Lower leg skin (tissue), 4 donors: ENCODE data around the gene COBL. TPM values are rescaled to one million over a fixed set of nuclear protein-coding genes. Genes with fewer than 3 reads are reported as not detected.

Source experiments
- DNase-seq, 2 donors: peaks; one replicate each; pipeline ENCODE4 v3.0.0-alpha.2; 2019; ENCODE audit warnings: low spot score in 2 of 2
- H3K4me3 ChIP-seq: fragments of 200-600 bp; sonication (generic); 2 replicates; pipeline ENCODE4 v1.5.1; 2017; ENCODE audit warnings: mild to moderate bottlenecking, low read depth; ENCODE audit not compliant: poor library complexity, severe bottlenecking
- POLR2A ChIP-seq, 2 donors: fragments of 450-650 bp; IDR thresholded peaks; one replicate each; pipeline ENCODE4 v1.6.1; 2016 to 2017; ENCODE audit warnings: antibody characterized with exemption in 2 of 2, mild to moderate bottlenecking in 1 of 2, moderate library complexity in 1 of 2
- WGBS, 2 donors: methylation state at CpG; one replicate each; pipeline ENCODE4 v1.1.5; 2018; 5-methylcytosine and 5-hydroxymethylcytosine counted together
- intact Hi-C: fragments of 100-400 bp; cut with DNase I; formaldehyde crosslinking; loops from one replicate; pipeline ENCODE4 v1.15.0; 2023; ENCODE audit warnings: low total_unique reads
- total RNA-seq, 4 donors: library from RNA; depleted of rRNA; stranded (reverse); fragments of >200 nt; gene quantifications; one replicate each; pipeline ENCODE4 v1.1.0, GENCODE V29; 2016
- TF ChIP-seq, protein P1 (sequence below), 3 donors: fragments of 450-650 bp; IDR thresholded peaks; one replicate each; pipeline ENCODE4 v1.5.1; 2016; ENCODE audit warnings: antibody characterized with exemption in 3 of 3, mild to moderate bottlenecking in 3 of 3, moderate library complexity in 2 of 3

The COBL gene
- total RNA-seq, 4 donors from 2014 or later: 40.2 to 94.1 (median 66.5) TPM

GRCh38 chr7:51312951-51313737 lies 3.5 kb downstream of the COBL start:
- 87 to 88% methylated on average over 5 of the region's 5 CpGs for WGBS, 2 donors
- TF ChIP-seq, protein P1, sequence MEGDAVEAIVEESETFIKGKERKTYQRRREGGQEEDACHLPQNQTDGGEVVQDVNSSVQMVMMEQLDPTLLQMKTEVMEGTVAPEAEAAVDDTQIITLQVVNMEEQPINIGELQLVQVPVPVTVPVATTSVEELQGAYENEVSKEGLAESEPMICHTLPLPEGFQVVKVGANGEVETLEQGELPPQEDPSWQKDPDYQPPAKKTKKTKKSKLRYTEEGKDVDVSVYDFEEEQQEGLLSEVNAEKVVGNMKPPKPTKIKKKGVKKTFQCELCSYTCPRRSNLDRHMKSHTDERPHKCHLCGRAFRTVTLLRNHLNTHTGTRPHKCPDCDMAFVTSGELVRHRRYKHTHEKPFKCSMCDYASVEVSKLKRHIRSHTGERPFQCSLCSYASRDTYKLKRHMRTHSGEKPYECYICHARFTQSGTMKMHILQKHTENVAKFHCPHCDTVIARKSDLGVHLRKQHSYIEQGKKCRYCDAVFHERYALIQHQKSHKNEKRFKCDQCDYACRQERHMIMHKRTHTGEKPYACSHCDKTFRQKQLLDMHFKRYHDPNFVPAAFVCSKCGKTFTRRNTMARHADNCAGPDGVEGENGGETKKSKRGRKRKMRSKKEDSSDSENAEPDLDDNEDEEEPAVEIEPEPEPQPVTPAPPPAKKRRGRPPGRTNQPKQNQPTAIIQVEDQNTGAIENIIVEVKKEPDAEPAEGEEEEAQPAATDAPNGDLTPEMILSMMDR (IDR thresholded peaks at IDR 0.05): no peak
- no peak for TF ChIP-seq POLR2A (IDR thresholded peaks at IDR 0.05)
- intact Hi-C loops: no loop called here
- H3K4me3 ChIP-seq: no peak overlapping the region
- no peak for DNase-seq

DNA sequence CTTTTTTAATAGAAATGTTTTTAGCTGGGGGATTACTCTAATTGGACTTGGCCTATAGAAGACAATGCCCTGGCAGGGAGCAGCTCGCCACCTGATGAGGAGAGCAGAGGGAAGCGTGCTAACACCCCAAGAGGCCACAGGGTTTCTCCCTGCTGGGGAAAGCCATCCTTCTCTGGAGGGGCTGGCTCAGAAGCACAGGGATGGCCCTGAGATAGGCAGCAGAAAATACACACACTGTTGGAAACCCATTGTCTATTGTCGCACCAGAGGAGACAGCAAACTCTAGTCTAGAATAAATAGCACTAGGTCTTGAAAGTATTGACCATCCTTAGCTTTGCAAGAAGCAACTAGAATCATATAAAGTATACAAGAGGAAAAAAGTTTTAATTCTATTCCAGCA lies 5.4 kb downstream of the COBL start:
- intact Hi-C loops: no loop called here

GRCh38 chr7:51310131-51310583 lies 6.5 kb downstream of the COBL start:
- H3K4me3 ChIP-seq: no peak overlapping the region
- TF ChIP-seq, protein P1 (IDR thresholded peaks at IDR 0.05): no peak
- no peak for TF ChIP-seq POLR2A (IDR thresholded peaks at IDR 0.05)
- intact Hi-C loops: no loop called here
- peak in 1 of 2 donors; percentile 57 for DNase-seq
- 79 to 92% methylated on average over 3 of the region's 3 CpGs for WGBS, 2 donors

More for the DNA sequence above, 5.4 kb downstream of the COBL start:
- 76 to 87% methylated on average over 3 of the region's 3 CpGs for WGBS, 2 donors
- H3K4me3 ChIP-seq: no peak overlapping the region
- no peak for TF ChIP-seq POLR2A (IDR thresholded peaks at IDR 0.05)
- TF ChIP-seq, protein P1 (IDR thresholded peaks at IDR 0.05): no peak
- peak in 1 of 2 donors; percentile 64 for DNase-seq

DNA sequence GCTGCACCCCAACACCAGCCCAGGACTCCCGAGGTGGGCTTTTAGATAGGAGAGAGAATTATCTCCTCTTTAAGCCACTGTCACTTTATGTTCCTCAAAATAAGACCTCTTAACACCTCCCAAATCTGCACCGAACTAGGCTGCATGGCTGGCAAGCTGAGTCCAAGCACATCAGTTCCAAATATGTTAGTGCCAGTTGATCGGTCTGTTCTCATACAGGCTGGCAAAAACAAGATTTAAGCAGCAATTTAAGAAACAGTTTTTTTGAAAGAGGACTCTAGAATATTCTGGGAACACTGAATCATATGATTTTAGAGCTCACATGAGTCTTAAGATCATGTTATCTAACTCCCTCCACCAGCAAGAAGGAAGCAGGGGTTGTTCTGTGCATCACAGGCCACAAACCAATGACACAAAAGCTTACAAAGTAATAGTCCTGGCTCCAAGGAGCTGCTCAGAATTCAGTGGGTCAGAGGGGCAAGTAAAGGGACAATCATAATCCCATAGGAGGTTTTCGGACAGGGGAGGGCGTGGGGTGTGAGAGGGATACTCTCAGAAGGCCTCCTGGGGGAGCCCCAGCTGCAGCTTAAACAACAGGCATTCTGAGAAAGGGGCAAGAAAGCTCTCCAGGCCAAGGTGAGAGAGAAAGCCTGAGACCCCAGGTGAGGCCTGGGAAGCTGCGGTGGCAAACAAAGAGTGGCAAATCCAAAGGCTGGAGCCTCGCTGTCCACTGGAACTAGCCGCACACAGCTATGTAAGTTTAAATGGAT lies 7.1 kb downstream of the COBL start:
- TF ChIP-seq, protein P1 (IDR thresholded peaks at IDR 0.05): no peak
- no peak for TF ChIP-seq POLR2A (IDR thresholded peaks at IDR 0.05)
- 85 to 86% methylated on average over 8 of the region's 8 CpGs for WGBS, 2 donors
- H3K4me3 ChIP-seq: no peak overlapping the region
- DNase-seq: no peak
- intact Hi-C loops: no loop called here

DNA sequence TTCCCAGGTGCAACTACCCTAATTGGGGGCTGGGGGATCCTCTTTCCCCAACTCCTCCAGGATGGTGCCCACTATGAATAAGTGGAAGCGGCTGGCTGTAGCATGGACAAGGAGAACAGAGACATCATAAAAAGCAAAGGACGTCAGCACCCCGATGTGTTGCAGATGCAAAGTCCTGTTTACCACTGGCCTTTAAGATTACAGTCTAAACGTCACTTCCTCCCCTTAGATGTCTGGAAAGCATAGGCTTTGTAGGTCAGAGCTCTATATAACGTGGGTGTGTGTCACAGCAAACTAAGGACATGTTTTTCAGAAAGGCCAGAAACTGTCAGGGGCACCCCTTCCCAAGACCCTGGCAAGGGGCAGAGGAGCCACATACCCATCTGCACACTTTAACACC lies 7.9 kb downstream of the COBL start:
- DNase-seq: peak in 1 of 2 donors; percentile 39
- intact Hi-C loops: no loop called here
- TF ChIP-seq, protein P1 (IDR thresholded peaks at IDR 0.05): no peak
- TF ChIP-seq POLR2A (IDR thresholded peaks at IDR 0.05): no peak
- 67 to 72% methylated on average over 5 of the region's 5 CpGs for WGBS, 2 donors
- H3K4me3 ChIP-seq: no peak overlapping the region
